Sigmoid colon (tissue), 4 donors: ENCODE results near the gene MLLT3.

Experiments used
- CTCF ChIP-seq, 4 experiments: fragments of 450-650 bp in 3 of 4; fragments of 200-600 bp in 1 of 4; IDR thresholded peaks; one replicate each; pipeline ENCODE4 v1.5.1; 2016 to 2019; ENCODE audit warnings: antibody characterized with exemption in 4 of 4, mild to moderate bottlenecking in 3 of 4, moderate library complexity in 2 of 4
- EP300 ChIP-seq, 4 donors: sonication (generic); formaldehyde crosslinking; IDR thresholded peaks; one replicate each; pipeline ENCODE4 v1.6.1; 2017; ENCODE audit warnings: antibody characterized with exemption in 4 of 4
- POLR2A ChIP-seq, 2 donors: fragments of 450-650 bp; IDR thresholded peaks; one replicate each; pipeline ENCODE4 v1.6.1; 2016; ENCODE audit warnings: antibody characterized with exemption in 2 of 2, mild to moderate bottlenecking in 2 of 2, moderate library complexity in 2 of 2
- POLR2AphosphoS5 ChIP-seq, 4 donors: sonication (generic); formaldehyde crosslinking; IDR thresholded peaks; one replicate each; pipeline ENCODE4 v1.6.1; 2017; ENCODE audit warnings: antibody characterized with exemption in 4 of 4

DNA sequence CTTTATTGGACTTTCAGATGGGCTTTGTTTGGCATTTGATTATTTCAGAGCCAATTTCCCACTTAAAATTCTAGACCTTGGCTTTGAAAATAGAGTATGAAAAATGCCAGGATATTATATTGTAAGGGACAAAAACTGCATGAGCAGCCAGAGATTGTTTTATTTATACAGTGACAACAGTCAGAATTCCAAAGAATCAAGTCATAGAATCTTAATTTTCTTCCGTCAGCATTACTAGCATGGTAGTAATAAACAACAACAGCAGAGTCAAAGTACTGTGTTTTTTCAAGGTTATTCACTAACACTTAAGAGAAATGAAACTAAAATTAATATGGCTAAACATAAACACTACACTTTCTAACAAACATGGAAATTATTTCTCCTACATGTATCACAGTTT is 52.2 kb downstream of the MLLT3 start:
- TF ChIP-seq CTCF (IDR thresholded peaks at IDR 0.05) (no peak), EP300 (IDR thresholded peaks at IDR 0.05) (no peak), POLR2A (IDR thresholded peaks at IDR 0.05) (no peak), POLR2AphosphoS5 (IDR thresholded peaks at IDR 0.05) (no peak)
